ENCODE results near the gene GRHPR. TPM values are rescaled to one million over a fixed set of nuclear protein-coding genes. Genes with fewer than 3 reads are reported as not detected.

Gene GRHPR
- total and polyA plus RNA-seq, 2 of the 8 experiments (the other 6 are each of a cell fraction or from before 2014, with no cell fraction given) = 97.0 to 201 TPM

DNA sequence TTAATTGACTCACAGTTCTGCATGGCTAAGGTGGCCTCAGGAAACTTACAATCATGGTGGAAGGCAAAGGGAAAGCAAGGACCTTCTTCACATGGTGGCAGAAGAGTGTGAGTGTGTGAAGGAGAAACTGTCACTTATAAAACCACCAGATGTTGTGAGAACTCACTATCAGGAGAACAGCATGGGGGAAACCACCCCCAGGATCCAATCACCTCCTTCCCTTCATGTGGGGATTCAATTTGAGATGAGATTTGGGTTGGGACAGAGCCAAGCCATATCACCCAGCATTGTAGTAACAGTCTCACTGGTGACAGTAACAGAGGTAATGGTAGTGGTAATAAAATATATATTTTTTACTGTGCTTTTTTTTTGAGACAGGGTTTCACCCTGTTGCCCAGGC is 24.6 kb downstream of the GRHPR start:
- H4K20me1 ChIP-seq (replicated peaks in 1 of 2; ENCODE audit: control insufficient read depth in 1 of 2, insufficient read depth in 2 of 2, low read length in 2 of 2) = peaks cover 2 to 10% of the 10 kb centered on the region in 2 experiments
- H3K23ac ChIP-seq (ENCODE audit: insufficient read length) = no peak overlapping the region
- H3K9ac ChIP-seq (replicated peaks in 1 of 4; ENCODE audit: extremely low read depth in 1 of 4, low read depth in 3 of 4, low read length in 3 of 4) = no peak overlapping the region
- H3K4ac ChIP-seq (replicated peaks; ENCODE audit: insufficient read length, low read depth, low read length) = no peak overlapping the region
- H3K56ac ChIP-seq (replicated peaks; ENCODE audit: insufficient read length, low read depth, low read length) = no peak overlapping the region
- FAIRE-seq (no peak), DNase-seq (ENCODE audit: low read depth in 1 of 2, low spot score in 2 of 2) (no peak)
- H2BK120ac ChIP-seq (replicated peaks; ENCODE audit: low read depth, low read length) = no peak overlapping the region
- no peak overlapping the region for H2BK15ac ChIP-seq (ENCODE audit: low read length)
- H2BK12ac ChIP-seq (ENCODE audit: low read depth, low read length) = no peak overlapping the region
- no peaks in the 10 kb centered on the region for H3K23me2 ChIP-seq (ENCODE audit: low read depth, low read length)
- peaks cover 4% of the 10 kb centered on the region for H3K79me1 ChIP-seq (ENCODE audit: low read depth, low read length)
- H3K27me3 ChIP-seq (replicated peaks in 1 of 4; ENCODE audit: control insufficient read depth in 3 of 4, extremely low read depth in 1 of 4, insufficient read depth in 3 of 4, low read length in 3 of 4) = no peaks in the 10 kb centered on the region
- no peak overlapping the region for H4K5ac ChIP-seq (ENCODE audit: insufficient read length, low read depth, low read length)
- H3K14ac ChIP-seq (ENCODE audit: insufficient read length) = no peak overlapping the region
- H2AK5ac ChIP-seq (ENCODE audit: low read depth, low read length) = no peak overlapping the region
- H2BK5ac ChIP-seq (ENCODE audit: low read depth, low read length) = no peak overlapping the region
- no peaks in the 10 kb centered on the region; a peak in 1 of 7 replicates for H3K4me1 ChIP-seq (replicated peaks in 1 of 4; ENCODE audit: control insufficient read depth in 3 of 4, insufficient read depth in 4 of 4, low read length in 3 of 4)
- H4K8ac ChIP-seq (ENCODE audit: extremely low read depth, insufficient read depth, low read length) = no peak overlapping the region
- no peaks in the 10 kb centered on the region for H3K9me3 ChIP-seq (ENCODE audit: insufficient read depth in 2 of 2, low read depth in 1 of 2, low read length in 1 of 2)
- ChIA-PET CTCF (ENCODE audit: partially characterized antibody) (interaction anchor here (1.4 to 1.7 kb wide), 2 partner anchors 36 to 40 kb away, joined by 3 to 4 read pairs; no protein-coding TSS in a partner anchor), POLR2A (ENCODE audit: partially characterized antibody) (interaction anchor here (1.4 to 3.1 kb wide), 2 partner anchors 11 to 20 kb away, joined by 5 to 14 read pairs; no protein-coding TSS in a partner anchor)
- no peak overlapping the region for H2BK20ac ChIP-seq (ENCODE audit: low read length)
- H3K79me2 ChIP-seq (ENCODE audit: control insufficient read depth in 1 of 2, insufficient read depth in 2 of 2, low read length in 2 of 2) = peaks cover 0 to 75% of the 10 kb centered on the region in 2 experiments; a peak in 3 of 4 replicates
- peaks cover 2 to 6% (median 5%) of the 10 kb centered on the region in 4 experiments; a peak in 5 of 8 replicates for H3K36me3 ChIP-seq (ENCODE audit: control insufficient read depth in 2 of 4, insufficient read depth in 4 of 4, low read length in 3 of 4)
- H3K27ac ChIP-seq (ENCODE audit: low read depth, low read length) = no peak overlapping the region
- H2AFZ ChIP-seq (ENCODE audit: low read length) = no peak overlapping the region
- H3K18ac ChIP-seq (ENCODE audit: extremely low read depth, low read length) = no peak overlapping the region
- H3K4me2 ChIP-seq (ENCODE audit: insufficient read depth in 1 of 2, low read depth in 2 of 2, low read length in 2 of 2) = no peak overlapping the region
- no peak overlapping the region for H3K4me3 ChIP-seq (ENCODE audit: extremely low read depth in 1 of 4, insufficient read depth in 2 of 4, low read depth in 3 of 4, low read length in 4 of 4)
- H4K91ac ChIP-seq (replicated peaks; ENCODE audit: insufficient read length, low read length) = no peak overlapping the region
- TF ChIP-seq EZH2 (IDR thresholded peaks at IDR 0.05; ENCODE audit: low read depth, low read length, severe bottlenecking) (no peak), HDAC6 (IDR thresholded peaks at IDR 0.05; ENCODE audit: low read depth, low read length) (no peak), GABPA (IDR thresholded peaks at IDR 0.05; ENCODE audit: borderline replicate concordance, insufficient read depth, low read length) (no peak), NANOG (IDR thresholded peaks at IDR 0.05; ENCODE audit: insufficient read depth, low read depth, low read length, poor library complexity, severe bottlenecking) (no peak), TBP (IDR thresholded peaks at IDR 0.05; ENCODE audit: low read depth, low read length) (no peak), JUND (IDR thresholded peaks at IDR 0.05; ENCODE audit: low read length) (no peak), RFX5 (IDR thresholded peaks at IDR 0.05; ENCODE audit: borderline replicate concordance, low read depth, low read length) (no peak), TEAD4 (IDR thresholded peaks at IDR 0.05; ENCODE audit: low read depth, low read length) (no peak)
- TF ChIP-seq, protein P1, sequence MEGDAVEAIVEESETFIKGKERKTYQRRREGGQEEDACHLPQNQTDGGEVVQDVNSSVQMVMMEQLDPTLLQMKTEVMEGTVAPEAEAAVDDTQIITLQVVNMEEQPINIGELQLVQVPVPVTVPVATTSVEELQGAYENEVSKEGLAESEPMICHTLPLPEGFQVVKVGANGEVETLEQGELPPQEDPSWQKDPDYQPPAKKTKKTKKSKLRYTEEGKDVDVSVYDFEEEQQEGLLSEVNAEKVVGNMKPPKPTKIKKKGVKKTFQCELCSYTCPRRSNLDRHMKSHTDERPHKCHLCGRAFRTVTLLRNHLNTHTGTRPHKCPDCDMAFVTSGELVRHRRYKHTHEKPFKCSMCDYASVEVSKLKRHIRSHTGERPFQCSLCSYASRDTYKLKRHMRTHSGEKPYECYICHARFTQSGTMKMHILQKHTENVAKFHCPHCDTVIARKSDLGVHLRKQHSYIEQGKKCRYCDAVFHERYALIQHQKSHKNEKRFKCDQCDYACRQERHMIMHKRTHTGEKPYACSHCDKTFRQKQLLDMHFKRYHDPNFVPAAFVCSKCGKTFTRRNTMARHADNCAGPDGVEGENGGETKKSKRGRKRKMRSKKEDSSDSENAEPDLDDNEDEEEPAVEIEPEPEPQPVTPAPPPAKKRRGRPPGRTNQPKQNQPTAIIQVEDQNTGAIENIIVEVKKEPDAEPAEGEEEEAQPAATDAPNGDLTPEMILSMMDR (IDR thresholded peaks at IDR 0.05; ENCODE audit: control extremely low read depth in 1 of 3, insufficient read depth in 1 of 3, low read depth in 1 of 3, low read length in 3 of 3) = no peak

All from H1 (cell line).